K562 (cell line): ENCODE results near the gene TMEM121. TPM values are rescaled to one million over a fixed set of nuclear protein-coding genes. Genes with fewer than 3 reads are reported as not detected.

ENCODE experiments used
- MYNN ChIP-seq, 2 experiments: sonication (generic); formaldehyde crosslinking in 1 of 2; IDR thresholded peaks; 2 replicates each; pipeline versions ENCODE4 v1.5.0 to v1.6.1; 2016 to 2020; ENCODE audit warnings: antibody characterized with exemption in 1 of 2, missing genetic modification reagents in 1 of 2
- REST ChIP-seq, 2 experiments: fragments of 450-650 bp; formaldehyde crosslinking in 1 of 2; IDR thresholded peaks; 2 replicates each; pipeline versions ENCODE4 v1.4.0 to v1.6.1; 2014 to 2020; ENCODE audit warnings: mild to moderate bottlenecking in 2 of 2, borderline replicate concordance in 1 of 2, low read depth in 1 of 2
- polyA plus RNA-seq, 8 experiments: library from polyadenylated mRNA; depleted of rRNA in 4 of 8; stranded (reverse) in 5 of 8; unstranded in 3 of 8; fragments of >200 nt; fragmentation: Nextera tagmentation in 2 of 8; fragmentation: Illumina TruSeq in 1 of 8; extraction: Ambion mirVana in 2 of 8; extraction: Trizol in 1 of 8; gene quantifications; 2 replicates each; pipeline versions ENCODE4 v1.2.1 to v1.2.3, GENCODE V29; 2011 to 2014; ENCODE audit warnings: inconsistent platforms in 1 of 8, missing spikeins in 1 of 8
- total RNA-seq, 7 experiments: library from RNA; depleted of rRNA in 6 of 7; stranded (reverse); fragments of >200 nt in 6 of 7; fragmentation: Illumina TruSeq in 2 of 7; extraction: Trizol in 2 of 7; gene quantifications; 2 replicates each; pipeline versions ENCODE4 v1.2.1 to v1.2.3, GENCODE V29; 2011 to 2021; ENCODE audit warnings: low replicate concordance in 1 of 7

Gene TMEM121
- total and polyA plus RNA-seq, 9 of the 15 experiments (the other 6 are each of a cell fraction or from before 2014, with no cell fraction given) = 0.31 to 0.36 TPM; not detected in 7

GRCh38 chr14:105531894-105532623 is 5.7 kb downstream of the TMEM121 start (continued):
- no peak for TF ChIP-seq REST (IDR thresholded peaks at IDR 0.05; ENCODE audit: borderline replicate concordance)
- TF ChIP-seq REST (CRISPR knock-in tag; IDR thresholded peaks at IDR 0.05; ENCODE audit: low read depth) = no peak
- no peak for TF ChIP-seq MYNN (IDR thresholded peaks at IDR 0.05)
- TF ChIP-seq MYNN (CRISPR knock-in tag; IDR thresholded peaks at IDR 0.05) = no peak
